Lung (tissue), 5 donors: ENCODE data around the gene NME5. TPM values are rescaled to one million over a fixed set of nuclear protein-coding genes. Genes with fewer than 3 reads are reported as not detected.

Experiments used
- polyA plus RNA-seq, 2 donors: library from polyadenylated mRNA; stranded (reverse); fragments of 200-250 nt; gene quantifications; one replicate each; pipeline ENCODE4 v1.2.1, GENCODE V29; 2013
- small RNA-seq: library from RNA; depleted of rRNA; stranded (forward); fragments of <200 nt; gene quantifications from one replicate; pipeline ENCODE3, GENCODE V24; 2014; ENCODE audit warnings: low replicate concordance
- total RNA-seq, 2 donors: library from RNA; depleted of rRNA in 1 of 2; stranded (reverse); fragments of >200 nt in 1 of 2; gene quantifications; one replicate each; pipeline ENCODE4 v1.2.1, GENCODE V29; 2014 to 2021
- donor health status: Bipolar disorder and iron deficiency.
- donor health status: healthy.
- donor health status: DM: yes; HTN: yes; CAD: no.

NME5 gene
- total and polyA plus RNA-seq, 4 donors: 9.6 to 15.8 (median 12.9) TPM

Small RNAs within 50 kb of the gene (small RNA-seq; reads per million reads assigned to genes)
- not detected for gene RNU6-1148P
- not detected for gene RNU6-460P
- gene RNU6-888P: not detected

Other genes with a start within 250 kb of the NME5 start
- not detected for gene PKD2L2, start 250.0 kb downstream of the NME5 start, total RNA-seq
- gene PKD2L2, start 250.0 kb downstream of the NME5 start, polyA plus RNA-seq: under 1 TPM in 1 of 2 donors, not detected in 1; 0.05 TPM
- gene FAM13B, start 106.3 kb downstream of the NME5 start, total RNA-seq: 10 to 100 TPM; 38.0 to 63.6 TPM
- gene FAM13B, start 106.3 kb downstream of the NME5 start, polyA plus RNA-seq: 1 to 10 TPM; 7.6 to 8.8 TPM
- gene WNT8A, start 55.4 kb downstream of the NME5 start, total RNA-seq: not detected
- not detected for gene WNT8A, start 55.4 kb downstream of the NME5 start, polyA plus RNA-seq
- 10 to 100 TPM; 38.4 to 80.1 TPM for gene BRD8, start 39.2 kb upstream of the NME5 start, total RNA-seq
- 10 to 100 TPM; 23.3 to 28.6 TPM for gene BRD8, start 39.2 kb upstream of the NME5 start, polyA plus RNA-seq
- gene KIF20A, start 39.7 kb upstream of the NME5 start, total RNA-seq: 1 to 10 TPM; 1.1 to 8.0 TPM
- 1 to 10 TPM; 1.4 to 2.0 TPM for gene KIF20A, start 39.7 kb upstream of the NME5 start, polyA plus RNA-seq
- gene CDC23, start 73.9 kb upstream of the NME5 start, total RNA-seq: 10 to 100 TPM; 19.8 to 41.8 TPM
- gene CDC23, start 73.9 kb upstream of the NME5 start, polyA plus RNA-seq: 10 to 100 TPM in 1 of 2 donors, 1 to 10 TPM in 1; 9.9 to 14.3 TPM
- gene GFRA3, start 135.2 kb upstream of the NME5 start, total RNA-seq: under 1 TPM in 1 of 2 donors, not detected in 1; 0.57 TPM
- gene GFRA3, start 135.2 kb upstream of the NME5 start, polyA plus RNA-seq: under 1 TPM; 0.11 to 0.18 TPM
- 1 to 10 TPM in 1 of 2 donors, under 1 TPM in 1; 0.25 to 3.0 TPM for gene CDC25C, start 192.4 kb upstream of the NME5 start, total RNA-seq
- under 1 TPM; 0.26 to 0.55 TPM for gene CDC25C, start 192.4 kb upstream of the NME5 start, polyA plus RNA-seq
- gene FAM53C, start 198.8 kb upstream of the NME5 start, total RNA-seq: 10 to 100 TPM; 22.2 to 28.0 TPM
- 10 to 100 TPM in 1 of 2 donors, 1 to 10 TPM in 1; 8.2 to 19.9 TPM for gene FAM53C, start 198.8 kb upstream of the NME5 start, polyA plus RNA-seq
- 10 to 100 TPM; 49.6 to 92.7 TPM for gene KDM3B, start 213.3 kb upstream of the NME5 start, total RNA-seq
- gene KDM3B, start 213.3 kb upstream of the NME5 start, polyA plus RNA-seq: 10 to 100 TPM; 17.7 to 25.4 TPM